HG02588 (cell line): ENCODE data around the gene KAZN.

Experiments
- ATAC-seq: cut with Tn5 transposase; IDR thresholded peaks from one replicate; pipeline ENCODE4 v1.9.1; 2021; ENCODE audit warnings: mild to moderate bottlenecking, moderate library complexity; ENCODE audit not compliant: unreplicated experiment

Gene KAZN

DNA sequence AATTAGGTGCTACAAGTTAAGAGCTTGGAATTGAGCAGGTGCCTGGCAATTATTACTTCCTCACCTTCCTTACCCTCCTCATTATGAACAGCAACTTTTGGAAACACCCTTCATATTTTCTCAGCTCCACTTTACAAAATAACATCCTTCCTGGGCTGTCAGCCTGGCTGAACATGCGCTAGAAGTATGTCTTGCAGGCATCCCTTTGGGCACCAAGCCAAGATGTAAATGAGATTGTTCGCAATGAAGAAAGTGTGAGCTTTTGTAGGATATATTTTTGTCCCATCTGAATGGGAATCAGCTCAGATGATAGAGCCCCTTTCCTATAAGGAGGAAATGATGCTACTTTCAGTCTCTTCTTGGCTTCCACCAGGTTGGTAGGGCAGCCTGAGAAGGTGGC lies 245.9 kb downstream of the KAZN start:
- ATAC-seq: no peak

GRCh38 chr1:14844923-14845617 lies 246.6 kb downstream of the KAZN start:
- ATAC-seq: no peak

DNA sequence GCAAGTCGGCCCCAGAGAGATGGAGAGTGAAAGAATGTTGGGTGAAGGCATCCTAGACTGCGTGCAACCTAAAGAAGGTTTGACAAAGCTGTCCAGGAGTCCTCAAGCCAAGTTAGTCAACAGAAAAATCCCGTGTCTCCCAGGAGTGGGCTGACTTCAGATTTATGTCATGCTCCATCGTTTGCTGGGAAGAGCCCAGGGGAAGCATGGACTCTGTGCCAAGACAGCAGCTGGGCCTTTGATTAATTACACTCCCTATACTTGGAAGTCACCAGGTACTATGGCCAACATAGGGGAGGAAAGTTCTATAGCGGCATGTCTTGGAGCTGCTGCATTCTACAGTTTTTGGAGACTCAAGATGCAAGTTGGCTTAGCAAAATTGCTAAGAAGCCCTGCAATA lies 247.4 kb downstream of the KAZN start:
- ATAC-seq: no peak

GRCh38 chr1:14846688-14847087 lies 248.2 kb downstream of the KAZN start:
- no peak for ATAC-seq

GRCh38 chr1:14848203-14848602 lies 249.7 kb downstream of the KAZN start:
- ATAC-seq: no peak

DNA sequence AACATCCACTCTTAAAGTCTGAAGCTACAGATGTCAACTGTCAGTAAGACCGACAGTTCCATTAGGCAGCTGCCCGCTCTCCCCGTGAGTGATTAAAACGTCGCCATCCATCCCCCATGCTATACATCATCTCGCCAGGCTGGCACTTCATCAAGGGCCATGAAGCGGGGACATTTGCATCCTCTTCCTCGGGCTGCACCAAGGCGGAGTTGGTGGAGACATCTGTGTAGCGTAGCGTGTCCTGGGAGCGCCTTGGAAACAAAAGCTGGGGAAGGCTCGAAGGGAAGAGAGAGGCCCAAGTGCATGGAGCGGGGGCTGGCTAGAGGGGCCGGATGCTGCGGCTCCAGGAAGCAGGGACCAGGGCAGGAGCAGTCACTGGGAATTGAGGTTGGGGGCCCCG lies 250.1 kb downstream of the KAZN start:
- no peak for ATAC-seq

DNA sequence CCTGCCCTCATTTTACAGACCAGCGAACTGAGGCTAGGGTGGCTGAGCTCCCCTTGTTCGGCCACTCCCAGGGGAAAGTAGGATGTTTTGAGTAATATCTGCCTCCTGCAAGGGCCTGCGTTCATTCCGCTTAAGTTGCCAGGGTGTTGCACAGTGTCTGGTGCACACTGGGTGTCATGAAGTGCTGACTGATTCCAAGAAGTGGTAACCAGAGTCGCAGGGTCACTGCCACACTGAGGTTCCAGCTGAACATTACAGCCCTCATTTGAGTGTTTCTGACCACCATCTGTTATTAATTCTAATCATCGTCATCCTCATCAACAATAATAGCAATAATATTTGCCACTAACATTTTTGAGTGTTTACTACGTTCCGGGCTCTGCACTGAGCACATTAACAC lies 250.6 kb downstream of the KAZN start:
- ATAC-seq: no peak

- ATAC-seq: no peak
These were observed 252.1 kb downstream of the KAZN start for GRCh38 chr1:14850563-14850962.

DNA sequence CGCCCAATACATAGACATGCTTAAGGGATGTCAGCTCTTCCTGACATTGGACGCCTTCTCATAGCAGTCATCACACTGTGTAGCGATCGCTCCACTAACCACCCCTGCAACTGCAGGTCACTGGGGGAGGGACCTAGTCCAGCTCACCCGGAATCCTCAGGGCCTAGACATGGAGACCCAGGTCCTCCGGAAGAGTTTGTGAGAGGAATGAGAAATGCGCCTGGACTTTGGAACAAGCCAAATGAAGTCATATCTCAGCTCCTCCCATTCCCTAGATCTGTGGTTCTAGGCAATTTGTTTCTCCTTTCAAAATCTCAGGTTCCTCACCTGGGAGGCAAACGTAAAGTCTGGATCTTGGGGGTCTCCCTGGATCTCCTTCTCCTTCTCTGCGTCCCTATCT lies 253.3 kb downstream of the KAZN start:
- no peak for ATAC-seq

GRCh38 chr1:14852291-14852690 lies 253.8 kb downstream of the KAZN start:
- no peak for ATAC-seq

GRCh38 chr1:14853518-14853917 lies 255.0 kb downstream of the KAZN start:
- ATAC-seq: no peak

DNA sequence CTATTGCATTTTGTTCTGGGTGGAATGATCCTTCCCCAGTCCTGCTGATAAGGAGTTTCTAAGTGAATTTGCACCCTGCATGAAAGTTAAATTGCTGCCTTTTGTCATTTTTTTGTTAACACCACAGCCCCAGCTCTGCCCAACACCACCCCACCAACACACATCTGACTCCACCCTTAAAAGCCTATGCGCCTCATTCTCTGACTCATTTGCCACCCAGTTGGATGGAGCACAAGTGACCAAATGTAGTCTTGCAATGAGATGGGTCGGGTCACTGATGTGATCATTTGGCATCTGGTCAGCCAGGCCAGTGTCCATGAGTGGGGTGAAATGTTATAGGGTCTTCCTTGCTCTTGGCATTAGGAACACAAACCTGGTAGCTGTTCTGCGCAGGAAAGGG lies 256.8 kb downstream of the KAZN start:
- ATAC-seq: no peak

- no peak for ATAC-seq
These were observed 257.3 kb downstream of the KAZN start for GRCh38 chr1:14855801-14856200.

DNA sequence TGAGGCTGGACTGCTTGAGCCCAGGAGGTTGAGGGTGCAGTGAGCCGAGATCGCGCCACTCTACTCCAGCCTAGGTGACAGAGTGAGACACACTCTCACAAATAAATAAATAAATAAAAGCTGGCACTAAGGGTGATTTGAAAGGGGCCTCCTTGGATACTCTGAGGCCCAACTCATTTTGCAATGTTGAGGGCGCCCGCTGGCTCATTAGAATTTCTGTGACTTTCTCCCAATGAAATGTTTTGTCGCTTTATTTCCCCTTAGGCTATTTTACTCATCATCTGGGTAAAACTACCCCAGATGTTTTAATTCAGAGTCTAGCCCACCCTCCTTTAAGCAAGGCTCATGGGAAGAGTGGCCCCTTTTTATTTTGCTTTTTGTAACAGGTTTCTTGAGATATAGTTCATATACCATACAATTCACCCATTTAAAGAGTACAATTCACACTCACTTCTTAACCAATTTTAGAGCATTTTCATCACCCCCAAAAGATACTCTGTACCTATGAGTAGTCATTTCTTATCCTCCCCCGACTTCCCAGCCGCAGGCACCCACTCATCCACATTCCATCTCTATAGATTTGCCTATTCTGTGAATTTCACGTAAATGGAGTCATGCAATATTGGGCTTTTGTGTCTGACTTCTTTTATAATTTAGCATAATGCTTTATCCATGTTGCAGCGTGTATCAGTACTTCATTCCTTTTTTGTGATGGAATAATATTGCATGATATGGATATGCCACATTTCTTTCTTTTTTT lies 259.1 kb downstream of the KAZN start:
- ATAC-seq: no peak

GRCh38 chr1:14862114-14862771 lies 263.8 kb downstream of the KAZN start:
- ATAC-seq: no peak

- ATAC-seq: no peak
These were observed 266.6 kb downstream of the KAZN start for GRCh38 chr1:14865106-14865505.

GRCh38 chr1:14866911-14867612 lies 268.6 kb downstream of the KAZN start:
- ATAC-seq: no peak

DNA sequence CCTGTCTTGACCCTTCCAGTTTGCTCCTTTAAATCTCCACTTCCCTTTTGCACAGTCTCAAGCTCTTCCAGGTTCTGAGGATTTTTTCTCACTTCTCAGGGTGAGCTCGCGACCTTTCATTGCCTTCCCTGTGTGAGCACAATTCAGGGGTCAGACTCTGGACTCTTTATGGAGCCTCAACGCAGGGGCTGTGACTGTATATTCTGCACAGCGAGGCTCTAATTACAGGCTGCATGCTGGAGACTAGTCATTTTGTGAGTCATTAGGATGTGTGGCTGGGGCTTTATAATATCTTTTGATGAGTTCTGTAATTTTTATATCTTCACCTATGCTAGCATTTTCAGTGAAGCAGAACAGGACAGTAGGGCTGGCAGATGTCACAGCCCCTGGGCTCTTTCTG lies 270.7 kb downstream of the KAZN start:
- ATAC-seq: no peak

GRCh38 chr1:14871218-14871970 lies 272.9 kb downstream of the KAZN start:
- no peak for ATAC-seq

DNA sequence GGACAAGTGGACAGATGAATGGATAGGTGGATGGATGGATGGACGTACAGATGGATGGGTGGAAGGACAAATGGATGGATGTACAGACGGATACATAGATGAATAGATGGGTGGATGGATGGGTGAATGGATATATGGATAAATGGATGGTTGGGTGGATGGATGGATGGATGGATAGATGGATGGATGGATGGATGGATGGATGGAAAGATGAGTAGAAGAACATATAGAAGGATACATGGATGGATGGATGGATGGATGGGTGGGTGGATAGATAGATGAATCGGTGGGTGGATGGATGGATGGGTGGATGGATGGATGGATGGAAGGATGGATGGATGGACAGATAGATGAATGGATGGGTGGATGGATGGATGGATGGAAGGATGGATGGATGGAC lies 274.3 kb downstream of the KAZN start:
- no peak for ATAC-seq

GRCh38 chr1:14873677-14874076 lies 275.2 kb downstream of the KAZN start:
- no peak for ATAC-seq
